ENCODE data around the gene DLG1.
"Not testable (repeated sequence)": the region's sequence is repeated elsewhere in the genome, so short reads cannot be mapped to it uniquely, and the experiment has no call there.

DLG1 gene

DNA sequence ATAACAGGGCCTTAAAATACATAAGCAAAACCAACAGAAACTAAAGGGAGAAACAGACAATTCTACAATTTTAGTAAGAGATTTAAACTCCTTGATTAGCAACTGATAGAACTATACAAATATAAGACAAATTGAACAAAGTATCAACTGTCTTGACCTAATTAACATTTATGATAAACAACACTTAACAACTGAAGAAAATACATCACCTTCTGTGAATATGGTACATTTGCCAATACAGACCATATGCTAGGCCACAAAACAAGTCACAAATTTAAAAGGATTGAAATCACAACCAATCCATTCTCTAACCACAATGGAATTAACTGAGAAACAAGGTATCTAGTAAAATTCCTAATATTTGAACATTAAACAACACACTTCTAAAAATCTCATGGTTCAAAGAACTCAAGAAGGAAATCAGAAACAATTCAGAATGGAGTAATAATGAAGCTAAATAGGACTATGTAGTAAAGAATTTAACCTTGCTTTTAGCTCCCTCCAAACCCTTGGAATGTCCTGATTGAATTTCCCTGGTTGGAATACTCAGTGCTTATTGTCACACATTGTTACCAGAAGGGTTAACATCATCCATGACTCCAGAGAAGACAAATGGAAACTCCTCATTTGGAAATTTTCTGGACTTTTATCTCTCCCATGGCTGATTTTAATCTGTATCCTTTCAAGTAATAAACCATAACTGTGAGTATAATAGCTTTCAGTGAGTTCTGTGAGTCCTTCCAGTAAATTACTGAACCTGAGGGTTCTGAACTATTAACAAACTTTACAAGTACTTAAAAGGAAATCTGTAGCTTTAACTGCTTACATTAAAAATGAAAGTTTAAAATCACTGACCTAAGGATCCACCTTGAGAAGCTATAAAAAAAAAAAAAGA lies 88.8 kb downstream of the DLG1 start:
- no peak for DNase-seq

DNA sequence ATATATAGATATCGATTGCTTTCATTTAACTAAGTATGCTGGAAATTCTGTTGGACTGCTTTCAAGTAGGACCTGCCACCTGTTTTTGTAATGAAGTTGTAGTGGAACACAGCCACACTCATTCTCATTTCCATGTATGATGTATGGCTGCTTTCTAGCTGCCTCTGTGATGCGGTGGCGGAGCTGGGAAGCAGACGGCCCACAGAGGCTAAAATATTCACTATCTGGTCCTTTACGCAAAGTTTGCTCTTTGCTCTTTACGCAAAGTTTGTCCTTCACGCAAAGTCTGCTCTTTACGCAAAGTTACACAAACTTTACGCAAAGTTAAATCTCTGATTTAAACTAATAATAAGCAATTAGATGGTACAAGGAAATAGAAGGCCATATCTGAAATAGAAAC lies 91.5 kb downstream of the DLG1 start:
- no peak for DNase-seq

DNA sequence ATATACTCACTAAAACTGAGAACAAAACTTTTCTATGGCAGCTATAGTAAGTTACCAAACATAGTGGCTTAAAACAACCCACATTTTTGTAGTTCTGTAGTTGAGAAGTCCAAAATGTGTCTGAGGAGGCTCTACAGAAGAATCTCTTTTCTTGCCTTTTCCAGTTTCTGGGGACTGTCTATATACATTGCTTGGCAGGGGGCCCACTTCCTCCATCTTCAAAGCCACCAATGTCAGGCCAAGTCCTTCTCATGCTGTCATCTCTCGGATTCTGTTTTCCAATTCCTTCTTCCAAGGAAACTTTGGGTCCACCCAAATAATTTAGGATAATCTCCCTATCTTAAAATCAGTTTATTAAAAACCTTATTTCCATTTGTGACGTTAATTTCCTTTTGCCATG lies 92.7 kb downstream of the DLG1 start:
- DNase-seq = no peak

DNA sequence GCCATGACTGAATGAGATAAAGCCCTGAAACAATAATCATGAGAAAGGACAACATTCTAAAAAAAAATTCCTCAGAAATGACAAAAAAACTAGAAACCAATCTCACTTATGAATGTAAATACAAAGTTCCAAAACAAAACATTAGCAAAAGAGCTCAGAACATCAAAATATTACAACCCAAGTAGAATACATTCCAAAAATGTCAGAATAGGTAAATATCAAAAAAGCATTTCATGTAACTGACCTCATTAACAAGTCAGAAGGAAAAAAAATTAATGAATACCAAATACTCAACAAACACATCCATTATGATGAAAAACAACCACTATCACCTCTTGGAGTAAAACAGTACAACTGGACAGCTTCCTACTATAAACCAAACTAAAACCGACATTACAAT lies 93.1 kb downstream of the DLG1 start:
- no peak for DNase-seq

DNA sequence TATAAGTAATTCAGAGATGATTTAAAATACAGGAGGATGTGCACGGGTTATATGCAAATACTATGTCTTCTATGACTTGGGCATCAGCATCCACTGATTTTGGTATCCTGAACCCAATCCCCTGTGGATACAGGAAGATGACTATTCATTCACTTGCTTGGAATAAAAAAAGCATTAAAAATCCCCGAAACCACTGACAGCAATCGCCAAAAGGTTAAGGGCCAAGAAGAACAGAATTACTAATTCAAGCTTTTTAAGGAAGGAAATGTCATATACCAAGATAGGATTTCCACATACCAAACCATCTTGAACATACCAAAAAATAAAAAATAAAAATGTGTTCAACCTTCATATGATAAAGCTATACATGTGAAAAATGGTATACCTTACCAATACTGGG lies 93.7 kb downstream of the DLG1 start:
- no peak for DNase-seq

DNA sequence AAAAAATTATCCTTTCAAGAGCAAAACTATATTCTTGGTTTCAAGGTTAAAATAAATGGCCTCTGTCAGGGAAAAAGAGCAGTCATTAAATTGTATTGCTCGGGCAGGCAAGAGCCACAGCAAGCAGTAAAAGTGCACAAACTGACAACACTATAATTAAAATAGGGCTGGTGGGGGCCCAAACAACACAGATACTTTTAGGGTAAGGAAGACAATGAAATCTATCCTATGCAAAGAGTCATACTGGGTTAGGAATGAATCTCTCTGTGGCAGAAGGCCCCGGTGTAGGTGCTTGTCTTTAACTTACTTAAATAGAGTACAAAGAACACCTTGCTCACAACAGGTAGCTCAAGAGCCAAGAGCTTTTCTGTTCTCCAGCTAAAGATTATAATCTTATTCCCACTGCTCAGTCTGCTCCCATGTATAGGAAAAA lies 94.7 kb downstream of the DLG1 start:
- DNase-seq = no peak

DNA sequence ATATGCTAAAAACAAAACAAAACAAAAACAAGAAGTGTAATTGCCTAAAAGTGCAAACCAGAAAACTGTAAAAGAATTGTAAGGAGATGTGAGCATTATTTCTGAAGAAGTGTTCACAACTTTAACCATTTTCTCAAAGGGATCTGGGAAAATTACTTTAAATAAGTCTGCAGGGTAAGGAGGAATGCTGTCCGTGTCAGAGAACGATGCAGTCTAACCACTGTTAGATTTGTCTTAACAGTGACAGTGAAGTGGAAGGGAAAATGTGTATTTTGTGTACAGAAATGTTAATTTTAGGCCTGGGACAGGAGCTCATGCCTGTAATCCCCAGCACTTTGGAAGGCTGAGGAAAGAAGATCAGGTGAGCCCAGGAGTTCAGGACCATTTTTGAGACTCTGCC lies 95.7 kb downstream of the DLG1 start:
- DNase-seq = no peak

DNA sequence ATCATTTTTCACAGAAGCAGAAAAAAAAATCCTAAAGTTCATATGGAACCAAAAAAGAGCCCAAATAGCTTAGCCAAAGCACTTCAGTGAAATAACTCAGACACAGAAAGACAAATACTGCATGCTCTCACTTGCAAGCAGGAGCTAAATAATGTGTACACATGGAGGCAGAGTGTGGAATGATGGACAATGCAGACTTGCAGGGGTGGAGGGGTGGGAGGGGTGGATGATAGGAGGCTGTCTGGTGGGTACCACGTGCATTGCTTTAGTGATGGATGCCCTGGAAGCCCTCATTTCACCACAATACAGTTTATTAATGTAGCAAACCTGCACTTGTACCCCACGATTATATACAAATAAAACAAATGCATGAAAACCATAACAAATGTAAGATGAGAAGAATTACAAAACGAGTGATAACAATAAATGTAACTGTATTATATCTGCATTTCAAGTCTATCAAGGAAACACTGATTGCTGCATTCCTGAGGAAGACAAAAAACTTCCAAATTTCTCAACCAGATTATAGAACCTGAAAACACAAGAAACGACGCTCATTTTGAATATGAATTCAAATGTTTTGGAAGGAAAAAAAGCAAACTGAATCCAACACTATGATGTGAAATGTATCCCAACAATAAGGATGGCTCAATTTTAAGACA lies 96.5 kb downstream of the DLG1 start:
- DNase-seq = no peak

DNA sequence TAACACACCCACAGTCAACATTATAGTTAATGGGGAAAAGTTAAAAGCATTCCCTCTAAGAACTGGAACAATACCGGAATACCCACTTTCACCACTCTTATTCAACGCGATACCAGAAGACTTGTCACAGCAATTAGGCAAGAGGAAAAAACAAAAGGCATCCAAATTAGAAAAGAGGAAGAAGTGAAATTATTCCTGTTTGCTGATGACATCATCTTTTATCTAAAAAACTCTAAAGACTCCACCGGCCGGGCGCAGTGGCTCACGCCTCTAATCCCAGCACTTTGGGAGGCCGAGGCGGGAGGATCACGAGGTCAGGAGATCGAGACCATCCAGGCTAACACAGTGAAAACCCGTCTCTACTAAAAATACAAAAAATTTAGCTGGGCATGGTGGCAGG lies 97.6 kb downstream of the DLG1 start:
- not testable (repeated sequence) for DNase-seq

DNA sequence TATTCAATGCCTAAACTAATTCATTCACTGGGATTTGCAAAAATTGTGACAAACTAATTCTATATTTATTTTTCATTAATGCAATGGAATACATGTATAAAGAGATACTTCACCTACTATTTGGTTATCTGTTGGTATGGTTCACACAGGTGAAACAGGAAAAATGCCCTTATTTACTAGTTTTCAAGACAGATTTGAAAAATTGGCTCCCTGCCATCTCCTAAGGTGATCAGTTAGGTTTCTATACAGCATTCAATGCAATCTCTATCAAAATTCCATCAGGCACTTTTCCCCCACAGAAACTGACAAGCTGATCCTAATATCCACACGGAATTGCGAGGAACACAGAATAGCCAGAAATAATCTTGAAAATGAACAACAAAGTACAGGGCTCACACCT lies 101.1 kb downstream of the DLG1 start:
- no peak for DNase-seq

DNA sequence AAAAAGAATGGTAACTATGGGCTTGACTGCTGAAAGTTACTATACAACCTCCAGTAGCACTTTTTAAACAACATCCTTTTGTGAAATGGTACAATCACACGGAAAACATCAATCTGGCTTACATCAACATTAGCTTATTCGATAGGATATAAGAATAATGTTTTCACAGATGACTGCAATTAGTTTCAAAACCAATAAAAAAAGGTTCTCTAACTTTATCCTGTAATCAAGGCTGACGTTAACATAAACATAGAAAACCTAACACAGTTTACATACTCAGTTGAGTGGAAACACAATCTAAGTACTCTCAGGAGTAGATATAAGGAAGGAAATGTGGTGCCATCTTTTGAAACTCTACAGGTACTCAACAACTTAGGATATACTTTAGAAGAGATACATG lies 102.2 kb downstream of the DLG1 start:
- DNase-seq = no peak

DNA sequence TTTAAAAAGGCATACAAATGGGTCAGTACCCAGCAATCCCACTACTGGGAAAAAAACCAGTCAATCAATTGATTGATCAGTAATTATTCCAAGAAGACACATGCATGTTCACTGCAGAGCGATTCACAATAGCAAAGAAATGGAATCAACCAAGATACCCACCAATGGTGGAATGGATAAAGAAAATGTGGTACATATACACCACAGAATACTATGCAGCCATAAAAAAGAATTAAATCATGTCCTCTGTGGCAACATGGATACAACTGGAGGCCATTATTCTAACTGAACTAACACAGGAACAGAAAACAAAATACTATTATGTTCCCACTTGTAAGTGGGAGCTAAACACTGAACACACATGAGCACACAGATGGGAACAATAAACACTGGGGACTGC lies 103.1 kb downstream of the DLG1 start:
- no peak for DNase-seq

DNA sequence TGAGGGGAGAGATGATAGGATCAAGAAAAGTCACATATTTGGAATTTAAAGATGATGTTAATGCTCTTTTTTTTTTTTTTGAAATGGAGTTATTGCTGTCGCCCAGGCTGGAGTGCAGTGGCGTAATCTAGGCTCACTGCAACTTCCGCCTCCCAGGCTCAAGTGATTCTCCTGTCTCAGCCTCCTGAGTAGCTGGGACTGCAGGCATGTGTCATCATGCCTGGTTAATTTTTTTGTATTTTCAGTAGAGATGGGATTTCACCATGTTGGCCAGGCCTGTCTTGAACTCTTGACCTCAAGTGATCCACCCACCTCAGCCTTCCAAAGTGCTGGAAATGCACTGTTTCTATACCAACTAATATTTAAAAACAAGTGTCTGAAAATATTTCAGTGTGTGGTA lies 104.7 kb downstream of the DLG1 start:
- not testable (repeated sequence) for DNase-seq

DNA sequence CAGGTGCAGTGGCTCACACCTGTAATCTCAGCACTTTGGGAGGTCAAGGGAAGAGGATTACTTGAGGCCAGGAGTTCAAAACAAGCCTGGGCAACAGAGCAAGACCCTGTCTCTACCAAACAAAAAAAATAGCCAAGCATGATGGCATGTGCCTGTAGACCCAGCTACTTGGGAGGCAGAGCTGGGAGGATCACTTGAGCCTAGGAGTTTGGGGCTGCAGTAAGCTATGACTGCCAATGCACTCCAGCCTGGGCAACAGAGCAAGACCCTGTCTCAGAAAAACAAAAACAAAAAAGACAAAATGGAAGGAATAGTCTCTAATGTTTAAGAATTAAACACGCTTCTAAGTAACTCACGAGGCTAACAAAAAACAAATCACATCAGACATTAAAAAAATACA lies 106.5 kb downstream of the DLG1 start:
- DNase-seq = no peak

DNA sequence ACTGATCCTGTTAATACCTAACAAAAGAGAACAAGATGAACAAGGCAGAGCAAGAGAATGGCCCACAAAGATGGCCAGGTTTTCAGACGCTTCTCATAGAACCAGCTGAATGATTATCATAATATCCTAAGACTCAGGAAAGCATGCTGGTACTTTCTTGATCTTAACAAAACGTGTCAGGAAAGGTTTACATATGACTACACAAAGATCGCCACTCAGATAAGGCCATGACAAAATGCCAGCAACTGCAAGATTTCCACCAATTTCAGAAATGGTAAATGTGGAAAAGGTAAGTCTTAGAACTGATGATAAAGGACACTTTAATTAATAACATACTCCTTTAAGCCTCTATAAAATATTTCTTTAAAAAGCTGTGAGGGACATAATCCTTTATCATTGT lies 108.8 kb downstream of the DLG1 start:
- no peak for DNase-seq

DNA sequence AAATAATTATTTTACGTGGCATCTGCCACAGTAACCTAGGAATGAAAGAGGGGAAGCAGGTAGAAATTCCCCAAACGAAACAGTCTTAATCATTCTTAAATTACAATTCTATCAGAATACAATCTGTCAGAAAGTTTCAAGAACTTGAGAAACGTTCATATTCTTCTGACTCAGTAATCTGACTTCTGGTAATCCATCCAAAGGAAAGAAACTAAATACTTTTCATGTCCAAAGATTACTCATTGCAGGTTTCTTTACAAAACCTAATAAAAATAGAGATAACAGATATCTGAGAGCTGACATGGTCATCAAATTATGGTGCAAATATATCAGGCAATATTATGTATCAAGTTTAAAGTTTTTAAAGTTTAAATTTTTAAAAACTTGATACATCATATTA lies 109.4 kb downstream of the DLG1 start:
- DNase-seq = no peak

DNA sequence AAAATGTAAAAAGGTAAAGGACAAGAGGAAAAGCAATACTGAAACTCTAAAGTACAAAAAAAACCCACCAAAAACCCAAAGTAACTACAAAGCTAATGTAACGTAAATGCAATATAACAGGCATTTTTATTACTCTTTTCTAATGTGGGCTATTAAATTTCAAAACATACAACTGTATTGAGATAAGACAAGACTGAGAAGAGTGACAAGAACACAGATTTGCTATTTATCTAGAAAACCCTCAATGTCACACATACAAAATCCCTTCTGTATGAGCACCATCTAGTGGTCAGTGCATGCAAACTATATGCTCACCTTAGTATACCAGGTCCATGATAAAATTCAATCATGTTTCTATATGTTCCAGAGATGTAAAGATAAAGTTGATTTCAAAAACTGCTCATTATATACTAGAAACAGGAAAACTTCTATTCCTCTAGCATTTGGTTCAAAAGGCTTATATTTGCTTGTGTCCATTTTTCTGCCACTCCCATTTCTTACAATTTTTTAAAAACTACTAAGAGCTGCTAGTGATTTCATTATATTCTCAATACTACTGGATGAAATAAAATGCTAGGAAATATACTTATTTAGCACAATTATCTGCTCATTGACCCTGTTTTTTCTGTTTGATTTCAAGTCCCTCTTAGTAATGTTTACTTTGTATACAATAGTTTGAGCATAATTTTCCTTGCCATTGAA lies 111.4 kb downstream of the DLG1 start:
- no peak for DNase-seq

DNA sequence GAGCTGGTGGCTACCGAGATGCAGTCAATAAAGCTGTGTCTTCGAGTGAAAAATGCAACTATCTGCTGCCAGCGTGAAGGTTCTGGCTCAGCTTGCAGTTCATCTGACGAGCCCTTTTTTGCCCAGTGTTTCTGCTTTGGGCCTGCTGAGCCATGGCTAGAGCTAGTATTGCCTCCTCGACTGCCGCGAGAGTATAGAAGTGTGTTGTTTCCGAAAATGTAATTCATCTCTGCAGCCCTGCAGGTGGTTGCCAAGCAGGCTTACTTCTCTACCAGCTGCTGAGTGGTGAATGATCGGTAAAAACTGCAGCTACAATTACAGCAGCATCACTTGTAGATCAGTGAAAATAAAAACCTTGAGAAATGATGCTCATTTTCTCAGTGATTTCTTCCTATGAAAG lies 114.8 kb downstream of the DLG1 start:
- no peak for DNase-seq

DNA sequence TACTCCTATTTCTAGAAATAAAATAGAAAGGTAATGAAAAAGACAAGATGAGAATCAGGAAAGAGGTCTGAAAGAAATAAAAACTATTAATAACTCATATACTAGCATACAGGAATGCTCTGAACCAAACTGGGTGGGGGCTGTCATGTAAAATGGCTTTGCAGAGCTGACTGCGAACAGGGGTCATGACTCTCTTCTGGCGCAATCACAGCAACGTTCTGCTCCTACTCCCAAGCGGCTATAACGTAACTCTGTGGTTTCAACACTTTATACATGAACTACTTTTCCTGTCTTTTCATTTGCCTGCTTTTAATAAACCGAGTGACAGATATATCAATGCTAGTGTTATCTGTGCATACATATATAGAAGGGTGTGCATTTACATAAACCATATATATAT lies 116.7 kb downstream of the DLG1 start:
- no peak for DNase-seq

DNA sequence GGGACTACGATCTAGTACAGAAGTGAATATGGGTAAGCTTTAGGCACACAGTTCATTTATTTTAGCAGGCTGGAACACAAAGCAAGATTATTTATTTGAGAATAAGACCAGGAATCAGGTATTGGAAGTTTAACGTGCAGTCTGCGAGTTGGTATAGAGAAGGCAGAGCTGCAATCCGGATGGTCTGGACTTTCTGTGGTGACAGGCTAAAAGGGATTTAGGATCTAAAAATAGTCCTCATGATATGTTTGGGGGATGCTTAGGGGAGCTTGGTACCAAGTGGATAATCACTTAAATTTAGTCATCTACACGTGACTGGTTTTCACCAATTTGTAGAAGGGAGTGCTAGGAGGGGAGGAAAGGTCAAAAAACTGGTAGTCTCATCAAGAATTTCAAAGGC lies 119.4 kb downstream of the DLG1 start:
- no peak for DNase-seq

DNA sequence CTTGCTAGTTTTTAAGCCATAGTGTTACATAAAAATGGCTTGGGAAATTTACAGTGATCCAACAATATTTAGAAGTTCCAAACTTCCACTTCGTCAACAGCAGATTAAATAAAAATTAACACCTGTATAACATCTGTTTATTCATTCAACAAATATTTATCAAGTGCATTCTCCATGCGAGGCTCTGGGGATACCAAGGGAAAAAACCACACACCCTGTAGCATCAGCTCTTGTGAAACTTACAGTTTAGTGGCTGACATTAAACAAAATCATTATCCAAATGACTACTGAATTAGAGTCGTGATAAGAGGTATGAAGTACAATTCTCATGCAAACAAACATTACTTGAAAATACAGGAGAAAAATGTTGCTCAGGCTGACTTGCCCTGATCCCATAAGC lies 122.9 kb downstream of the DLG1 start:
- DNase-seq = no peak

DNA sequence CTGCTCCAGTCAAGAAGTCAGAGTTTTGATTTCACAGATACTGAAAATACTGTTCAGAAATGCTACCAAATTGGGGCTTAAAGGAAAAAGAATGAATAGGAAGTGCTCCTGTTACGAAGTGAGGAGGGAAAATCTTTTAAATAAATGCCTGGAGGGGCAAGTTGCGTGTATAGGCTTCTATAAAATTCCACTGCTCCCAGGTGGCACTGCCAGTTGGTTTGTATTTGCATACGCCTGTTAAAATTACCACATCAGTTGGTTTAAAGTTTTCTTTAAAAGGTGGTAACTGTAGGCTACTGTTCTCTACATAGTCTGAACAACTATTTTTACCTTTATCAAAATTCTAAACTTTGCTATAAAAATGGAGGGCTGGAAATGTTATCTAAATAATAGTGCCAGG lies 123.5 kb downstream of the DLG1 start:
- no peak for DNase-seq

DNA sequence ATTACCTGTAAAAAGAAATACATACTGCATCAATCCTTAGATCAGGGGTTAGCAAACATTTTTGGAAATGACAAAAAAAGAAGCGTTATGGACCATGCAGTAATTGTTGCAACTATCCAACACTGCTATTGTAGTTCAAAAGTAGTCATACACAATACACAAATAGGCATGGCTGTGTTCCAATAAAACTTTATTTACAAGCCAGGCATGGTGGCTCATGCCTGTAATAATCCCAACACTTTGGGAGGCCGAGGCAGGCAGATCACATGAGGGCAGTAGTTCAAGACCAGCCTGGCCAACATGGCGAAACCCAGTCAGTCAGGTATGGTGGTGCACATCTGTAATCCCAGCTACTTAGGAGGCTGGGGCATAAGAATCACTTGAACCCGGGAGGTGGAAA lies 124.8 kb downstream of the DLG1 start:
- no peak for DNase-seq

DNA sequence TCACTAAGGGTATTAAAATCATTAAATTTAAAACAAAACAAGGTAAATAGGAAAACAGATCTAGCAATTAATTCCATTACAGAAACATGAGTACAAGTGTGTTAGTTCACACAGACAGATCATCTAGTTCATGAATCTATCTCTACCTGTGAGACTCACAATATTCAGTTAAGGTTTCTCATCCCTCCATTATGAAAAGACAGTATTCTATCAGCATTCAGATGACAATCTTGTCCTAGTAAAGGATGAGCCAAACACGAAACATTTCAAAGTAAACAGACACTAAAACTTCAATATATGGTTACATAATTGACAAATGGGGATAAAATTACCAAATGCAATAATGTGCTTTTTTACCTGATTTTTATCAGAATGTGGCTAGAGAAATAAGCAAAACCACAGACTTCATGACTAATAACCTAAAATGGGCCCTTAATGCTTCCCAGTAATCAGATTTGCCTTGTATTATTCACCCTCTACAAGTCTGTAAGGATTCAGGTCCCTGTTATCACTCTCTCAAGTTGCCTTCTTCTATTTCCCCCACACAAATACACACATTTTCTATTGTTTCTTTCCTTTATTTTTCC lies 126.8 kb downstream of the DLG1 start:
- DNase-seq = no peak
